Sigmoid colon (tissue), 7 donors: ENCODE data around the gene GRM5. TPM values are rescaled to one million over a fixed set of nuclear protein-coding genes. Genes with fewer than 3 reads are reported as not detected.

ENCODE experiments used
- DNase-seq: peaks from one replicate; pipeline ENCODE4 v3.0.0-alpha.2; 2019
- H3K27ac ChIP-seq, 4 donors: fragments of 200-600 bp; sonication (generic); one replicate each; pipeline ENCODE4 v1.5.1; 2016 to 2019; ENCODE audit warnings: mild to moderate bottlenecking in 1 of 4
- H3K27me3 ChIP-seq, 3 donors: fragments of 200-600 bp; sonication (generic); one replicate each; pipeline ENCODE4 v1.5.1; 2019; ENCODE audit warnings: mild to moderate bottlenecking in 1 of 3
- H3K36me3 ChIP-seq, 4 donors: fragments of 200-600 bp; sonication (generic); one replicate each; pipeline ENCODE4 v1.5.1; 2016 to 2019
- H3K4me1 ChIP-seq, 4 donors: fragments of 200-600 bp; sonication (generic); one replicate each; pipeline ENCODE4 v1.5.1; 2017 to 2019
- H3K4me3 ChIP-seq, 4 donors: fragments of 200-600 bp; sonication (generic); one replicate each; pipeline ENCODE4 v1.5.1; 2017 to 2019; ENCODE audit warnings: mild to moderate bottlenecking in 2 of 4, moderate library complexity in 1 of 4
- H3K9me3 ChIP-seq, 4 donors: fragments of 200-600 bp in 3 of 4; sonication (generic) in 3 of 4; one replicate each; pipeline versions ENCODE4 v1.5.1 to v1.6.1; 2013 to 2019
- CTCF ChIP-seq, 4 experiments: fragments of 450-650 bp in 3 of 4; fragments of 200-600 bp in 1 of 4; IDR thresholded peaks; one replicate each; pipeline ENCODE4 v1.5.1; 2016 to 2019; ENCODE audit warnings: antibody characterized with exemption in 4 of 4, mild to moderate bottlenecking in 3 of 4, moderate library complexity in 2 of 4
- EP300 ChIP-seq, 4 donors: sonication (generic); formaldehyde crosslinking; IDR thresholded peaks; one replicate each; pipeline ENCODE4 v1.6.1; 2017; ENCODE audit warnings: antibody characterized with exemption in 4 of 4
- POLR2A ChIP-seq, 2 donors: fragments of 450-650 bp; IDR thresholded peaks; one replicate each; pipeline ENCODE4 v1.6.1; 2016; ENCODE audit warnings: antibody characterized with exemption in 2 of 2, mild to moderate bottlenecking in 2 of 2, moderate library complexity in 2 of 2
- POLR2AphosphoS5 ChIP-seq, 4 donors: sonication (generic); formaldehyde crosslinking; IDR thresholded peaks; one replicate each; pipeline ENCODE4 v1.6.1; 2017; ENCODE audit warnings: antibody characterized with exemption in 4 of 4
- WGBS, 2 donors: extraction: QIAGEN DNeasy Blood & Tissue Kit; methylation state at CpG; one replicate each; pipeline ENCODE4 v1.1.7; 2013; 5-methylcytosine and 5-hydroxymethylcytosine counted together
- intact Hi-C: fragments of 100-400 bp; cut with DNase I; formaldehyde crosslinking; loops from one replicate; pipeline ENCODE4 v1.15.1; 2023
- polyA plus RNA-seq, 3 donors: library from polyadenylated mRNA; stranded (reverse); fragments of 200-250 nt; gene quantifications; one replicate each; pipeline ENCODE4 v1.2.3, GENCODE V29; 2013
- total RNA-seq, 4 donors: library from RNA; depleted of rRNA; stranded (reverse); fragments of >200 nt; gene quantifications; one replicate each; pipeline ENCODE4 v1.1.0, GENCODE V29; 2016
- donor health status: healthy with polysubstance abuse.
- donor health status: Bipolar disorder and iron deficiency.
- donor health status: healthy.

GRM5 gene
- total and polyA plus RNA-seq, 7 donors = under 0.01 to 0.49 TPM; not detected in 5

- Histone ChIP-seq H3K27ac (no peak overlapping the region), H3K4me1 (no peaks in the 10 kb centered on the region), H3K4me3 (no peak overlapping the region), H3K9me3 (no peaks in the 10 kb centered on the region), H3K27me3 (no peaks in the 10 kb centered on the region), H3K36me3 (no peaks in the 10 kb centered on the region)
- TF ChIP-seq POLR2A (IDR thresholded peaks at IDR 0.05) = no peak
- no peak for TF ChIP-seq CTCF (IDR thresholded peaks at IDR 0.05)
- no peak for TF ChIP-seq POLR2AphosphoS5 (IDR thresholded peaks at IDR 0.05)
- no peak for TF ChIP-seq EP300 (IDR thresholded peaks at IDR 0.05)
- 78 to 85% methylated on average over 2 of the region's 2 CpGs for WGBS, 2 donors
- intact Hi-C loops = no loop called here
- no peak for DNase-seq
Measured at GRCh38 chr11:88701816-88702215, 364.0 kb downstream of the GRM5 start.

DNA sequence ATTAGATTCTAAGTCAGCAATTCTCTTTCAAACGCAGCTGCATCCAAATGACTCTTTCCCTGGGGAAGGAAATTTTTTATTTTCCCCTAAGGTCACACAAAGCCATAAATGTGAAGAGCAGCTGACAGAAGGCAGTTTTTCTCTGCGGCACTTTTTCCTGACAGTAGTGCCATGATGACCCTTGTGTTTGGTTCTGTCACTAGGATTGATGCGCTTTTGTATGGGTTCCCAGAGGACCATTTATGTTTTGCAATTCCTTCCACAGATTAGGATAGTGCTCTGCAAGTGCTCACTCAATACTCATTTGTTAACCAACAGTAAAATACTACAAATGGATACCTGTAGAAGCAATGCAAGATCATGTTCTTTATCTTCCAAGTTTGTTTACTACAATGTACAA, 368.6 kb downstream of the GRM5 start:
- Histone ChIP-seq H3K4me3 (no peak overlapping the region), H3K27ac (no peak overlapping the region), H3K36me3 (no peaks in the 10 kb centered on the region), H3K27me3 (no peaks in the 10 kb centered on the region), H3K4me1 (no peaks in the 10 kb centered on the region), H3K9me3 (no peaks in the 10 kb centered on the region)
- no peak for DNase-seq
- WGBS, 2 donors = 60 to 67% methylated on average over 3 of the region's 3 CpGs
- intact Hi-C loops = no loop called here
- TF ChIP-seq POLR2AphosphoS5 (IDR thresholded peaks at IDR 0.05) (no peak), POLR2A (IDR thresholded peaks at IDR 0.05) (no peak), EP300 (IDR thresholded peaks at IDR 0.05) (no peak), CTCF (IDR thresholded peaks at IDR 0.05) (no peak)

DNA sequence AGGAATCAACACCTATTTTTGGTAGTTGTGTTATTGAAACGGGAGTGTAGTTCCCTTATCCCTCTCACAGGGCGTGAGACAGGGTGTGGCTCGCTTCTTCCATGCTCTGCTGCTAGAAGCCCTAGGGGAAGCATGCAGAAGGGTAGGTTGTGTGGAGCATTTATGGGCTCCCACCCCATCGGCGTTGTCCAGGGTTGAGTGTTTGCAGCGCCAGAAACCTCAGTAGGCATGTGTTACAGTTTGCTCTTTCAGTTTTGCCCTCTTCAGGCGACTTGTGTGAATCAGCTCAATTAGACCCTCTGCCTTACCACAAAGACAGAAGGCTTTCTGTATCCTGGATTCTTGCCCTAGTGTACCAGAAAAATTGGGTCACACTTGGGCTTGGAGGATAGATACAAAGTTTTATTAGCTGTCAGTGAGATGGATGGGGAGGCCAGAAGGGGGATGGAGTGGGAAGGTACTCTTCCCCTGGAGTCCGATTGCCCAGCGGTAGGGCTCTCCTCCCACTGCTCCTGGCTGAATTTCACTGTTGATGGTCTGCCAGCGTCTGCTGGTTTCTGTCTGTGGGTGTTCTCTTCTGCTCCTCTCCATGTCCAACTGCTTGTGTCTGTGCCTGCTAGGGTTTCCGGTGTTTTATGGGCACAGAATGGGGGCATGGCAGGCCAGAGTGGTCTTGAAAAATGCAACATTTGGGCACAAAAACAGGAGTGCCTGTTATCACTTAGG, 369.9 kb downstream of the GRM5 start:
- Histone ChIP-seq H3K4me3 (no peak overlapping the region), H3K9me3 (no peaks in the 10 kb centered on the region), H3K4me1 (no peaks in the 10 kb centered on the region), H3K27me3 (no peaks in the 10 kb centered on the region), H3K36me3 (no peaks in the 10 kb centered on the region), H3K27ac (no peak overlapping the region)
- 75 to 81% methylated on average over 11 of the region's 11 CpGs for WGBS, 2 donors
- TF ChIP-seq POLR2AphosphoS5 (IDR thresholded peaks at IDR 0.05) (no peak), POLR2A (IDR thresholded peaks at IDR 0.05) (no peak), EP300 (IDR thresholded peaks at IDR 0.05) (no peak), CTCF (IDR thresholded peaks at IDR 0.05) (no peak)
- intact Hi-C loops = no loop called here
- DNase-seq = no peak

- intact Hi-C loops = no loop called here
- TF ChIP-seq POLR2AphosphoS5 (IDR thresholded peaks at IDR 0.05) = no peak
- no peak for TF ChIP-seq CTCF (IDR thresholded peaks at IDR 0.05)
- TF ChIP-seq POLR2A (IDR thresholded peaks at IDR 0.05) = no peak
- TF ChIP-seq EP300 (IDR thresholded peaks at IDR 0.05) = no peak
- H3K36me3 ChIP-seq = no peaks in the 10 kb centered on the region
- no peak overlapping the region for H3K27ac ChIP-seq
- no peaks in the 10 kb centered on the region for H3K27me3 ChIP-seq
- DNase-seq = no peak
- H3K4me3 ChIP-seq = no peak overlapping the region
- no peaks in the 10 kb centered on the region for H3K4me1 ChIP-seq
- WGBS, 2 donors = 75 to 81% methylated on average over 4 of the region's 4 CpGs
- no peaks in the 10 kb centered on the region for H3K9me3 ChIP-seq
Measured at GRCh38 chr11:88692306-88693086, 373.3 kb downstream of the GRM5 start.
